ENCODE measurements around the gene SHROOM3. TPM values are rescaled to one million over a fixed set of nuclear protein-coding genes. Genes with fewer than 3 reads are reported as not detected.

Gene SHROOM3
- total RNA-seq, 1 donor from 2014 or later: 16.2 TPM

DNA sequence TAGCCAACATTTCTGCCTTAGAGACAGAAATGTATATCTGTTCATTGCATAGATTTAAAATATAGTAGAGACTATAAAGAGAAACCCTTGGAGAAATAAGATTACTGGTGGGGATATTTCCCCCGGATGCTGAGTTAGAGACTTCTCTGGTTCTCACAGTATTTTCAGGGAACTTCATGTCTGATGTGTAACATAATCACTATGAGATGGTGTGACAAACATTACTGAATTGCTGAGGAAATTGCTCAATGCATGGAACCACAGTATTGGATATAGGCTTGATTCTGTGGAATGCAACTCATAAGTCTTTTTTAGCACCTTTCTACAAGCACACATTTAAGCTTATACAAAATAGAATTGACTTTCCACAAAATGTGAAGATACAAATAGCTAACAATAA, 310.2 kb downstream of the SHROOM3 start:
- TF ChIP-seq, protein P1, sequence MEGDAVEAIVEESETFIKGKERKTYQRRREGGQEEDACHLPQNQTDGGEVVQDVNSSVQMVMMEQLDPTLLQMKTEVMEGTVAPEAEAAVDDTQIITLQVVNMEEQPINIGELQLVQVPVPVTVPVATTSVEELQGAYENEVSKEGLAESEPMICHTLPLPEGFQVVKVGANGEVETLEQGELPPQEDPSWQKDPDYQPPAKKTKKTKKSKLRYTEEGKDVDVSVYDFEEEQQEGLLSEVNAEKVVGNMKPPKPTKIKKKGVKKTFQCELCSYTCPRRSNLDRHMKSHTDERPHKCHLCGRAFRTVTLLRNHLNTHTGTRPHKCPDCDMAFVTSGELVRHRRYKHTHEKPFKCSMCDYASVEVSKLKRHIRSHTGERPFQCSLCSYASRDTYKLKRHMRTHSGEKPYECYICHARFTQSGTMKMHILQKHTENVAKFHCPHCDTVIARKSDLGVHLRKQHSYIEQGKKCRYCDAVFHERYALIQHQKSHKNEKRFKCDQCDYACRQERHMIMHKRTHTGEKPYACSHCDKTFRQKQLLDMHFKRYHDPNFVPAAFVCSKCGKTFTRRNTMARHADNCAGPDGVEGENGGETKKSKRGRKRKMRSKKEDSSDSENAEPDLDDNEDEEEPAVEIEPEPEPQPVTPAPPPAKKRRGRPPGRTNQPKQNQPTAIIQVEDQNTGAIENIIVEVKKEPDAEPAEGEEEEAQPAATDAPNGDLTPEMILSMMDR (IDR thresholded peaks at IDR 0.05; ENCODE audit: borderline replicate concordance): no peak
- Histone ChIP-seq H3K4me1 (no peaks in the 10 kb centered on the region), H3K36me3 (no peaks in the 10 kb centered on the region), H3K27ac (replicated peaks) (no peak overlapping the region), H3K9me3 (replicated peaks) (no peaks in the 10 kb centered on the region), H3K4me3 (no peak overlapping the region), H3K27me3 (ENCODE audit: low read depth) (no peaks in the 10 kb centered on the region)
- intact Hi-C loops (cut with micrococcal nuclease): no loop called here
- no peak for DNase-seq

DNA sequence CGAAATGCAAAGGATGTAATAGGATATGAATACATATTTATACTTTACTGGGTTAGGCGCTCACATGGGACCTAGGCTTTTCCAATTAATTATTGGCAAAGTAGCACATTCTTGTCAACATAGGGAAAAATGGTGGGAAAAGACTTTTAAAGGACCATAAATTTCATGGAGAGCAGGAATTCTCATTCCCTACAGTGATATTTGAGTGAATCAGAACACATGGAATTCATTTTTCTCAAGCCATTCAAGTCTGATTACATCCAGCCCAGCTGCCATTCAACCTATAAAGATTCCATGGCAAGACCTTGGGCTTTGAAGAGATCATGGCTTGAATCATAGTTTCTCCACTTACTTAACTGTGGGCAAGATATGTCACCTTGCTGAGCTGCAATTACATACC, 312.5 kb downstream of the SHROOM3 start:
- intact Hi-C loops (cut with micrococcal nuclease): no loop called here
- H3K4me1 ChIP-seq: no peaks in the 10 kb centered on the region

DNA sequence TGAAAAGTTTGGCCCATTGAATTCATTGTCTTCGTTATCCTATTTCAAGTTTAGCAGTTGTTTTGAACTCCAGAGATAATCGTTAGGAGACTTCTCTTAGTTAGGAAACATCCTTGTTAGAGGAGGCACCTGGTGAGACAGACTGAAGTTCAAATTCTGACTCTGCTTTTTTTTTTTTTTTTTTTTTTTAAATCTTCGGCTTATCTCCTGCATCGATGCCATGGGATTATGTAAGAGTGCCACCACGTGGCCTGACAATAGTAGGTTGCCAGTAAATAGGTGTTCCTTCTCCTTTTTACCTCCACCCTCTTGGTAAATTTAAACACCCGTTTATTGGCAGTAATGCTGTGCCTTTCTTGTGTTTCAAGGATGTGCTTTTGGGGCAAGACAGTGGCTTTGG, 313.6 kb downstream of the SHROOM3 start:
- intact Hi-C loops (cut with micrococcal nuclease): no loop called here
- H3K27me3 ChIP-seq (ENCODE audit: low read depth): no peaks in the 10 kb centered on the region
- TF ChIP-seq, protein P1 (IDR thresholded peaks at IDR 0.05; ENCODE audit: borderline replicate concordance): no peak
- no peak overlapping the region for H3K4me3 ChIP-seq
- no peaks in the 10 kb centered on the region for H3K36me3 ChIP-seq
- H3K4me1 ChIP-seq: no peaks in the 10 kb centered on the region
- no peak overlapping the region for H3K27ac ChIP-seq (replicated peaks)
- no peak for DNase-seq
- H3K9me3 ChIP-seq (replicated peaks): peaks cover 5% of the 10 kb centered on the region

More for the DNA sequence above, 312.5 kb downstream of the SHROOM3 start:
- H3K36me3 ChIP-seq: no peaks in the 10 kb centered on the region
- H3K27ac ChIP-seq (replicated peaks): no peak overlapping the region
- no peak overlapping the region for H3K4me3 ChIP-seq
- H3K9me3 ChIP-seq (replicated peaks): peaks cover 5% of the 10 kb centered on the region
- TF ChIP-seq, protein P1 (IDR thresholded peaks at IDR 0.05; ENCODE audit: borderline replicate concordance): no peak
- DNase-seq: no peak
- H3K27me3 ChIP-seq (ENCODE audit: low read depth): no peaks in the 10 kb centered on the region

DNA sequence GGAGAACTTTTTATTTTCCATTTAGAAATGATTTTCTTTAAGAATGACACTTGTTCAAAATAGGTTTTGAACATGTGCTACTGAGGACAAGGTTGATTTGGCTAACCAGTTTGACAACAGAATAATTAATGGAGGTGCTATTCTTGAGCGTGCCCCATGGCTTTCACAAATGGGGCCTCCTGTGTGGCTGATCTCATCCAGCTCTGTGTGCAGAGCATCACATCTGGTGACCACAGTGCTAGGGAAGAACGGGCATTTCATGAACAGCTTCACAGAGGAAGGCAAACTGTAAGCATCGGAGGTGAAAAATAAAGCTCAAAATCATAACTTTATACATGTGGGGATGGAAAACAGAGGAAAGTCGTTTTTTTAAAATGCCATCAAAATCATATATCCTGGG, 314.3 kb downstream of the SHROOM3 start:
- H3K36me3 ChIP-seq: peaks cover under 1% of the 10 kb centered on the region
- no peak for DNase-seq
- intact Hi-C loops (cut with micrococcal nuclease): no loop called here
- H3K27me3 ChIP-seq (ENCODE audit: low read depth): no peaks in the 10 kb centered on the region
- peaks cover 6% of the 10 kb centered on the region for H3K4me1 ChIP-seq
- peaks cover 5% of the 10 kb centered on the region for H3K9me3 ChIP-seq (replicated peaks)
- TF ChIP-seq, protein P1 (IDR thresholded peaks at IDR 0.05; ENCODE audit: borderline replicate concordance): no peak
- no peak overlapping the region for H3K4me3 ChIP-seq
- no peak overlapping the region for H3K27ac ChIP-seq (replicated peaks)

DNA sequence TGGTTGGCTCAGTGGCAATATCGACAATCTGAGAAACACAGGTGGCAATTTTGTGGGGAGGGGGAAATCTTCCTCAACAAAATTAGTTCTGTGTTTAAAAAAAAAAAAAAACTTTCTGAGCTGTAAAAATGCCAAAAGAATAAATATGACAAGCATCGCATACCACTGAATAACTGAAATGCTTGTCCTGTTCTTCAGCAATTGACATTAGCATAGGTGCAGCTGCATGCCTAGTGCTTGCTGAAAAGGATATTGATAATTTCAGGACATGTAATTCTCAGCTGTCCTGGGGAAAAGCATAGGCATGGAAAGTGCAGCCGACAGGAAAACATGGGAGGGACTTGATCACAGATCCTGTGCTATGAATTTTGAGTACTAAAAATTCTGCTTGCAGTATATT, 315.7 kb downstream of the SHROOM3 start:
- TF ChIP-seq, protein P1 (IDR thresholded peaks at IDR 0.05; ENCODE audit: borderline replicate concordance): no peak
- DNase-seq: no peak
- Histone ChIP-seq H3K4me1 (peaks cover 10% of the 10 kb centered on the region), H3K27me3 (ENCODE audit: low read depth) (no peaks in the 10 kb centered on the region), H3K27ac (replicated peaks) (no peak overlapping the region), H3K9me3 (replicated peaks) (peaks cover 5% of the 10 kb centered on the region), H3K36me3 (peaks cover 3% of the 10 kb centered on the region), H3K4me3 (no peak overlapping the region)
- intact Hi-C loops (cut with micrococcal nuclease): no loop called here
